HepG2 (cell line): Measurements from ENCODE around the gene ANKRD6. TPM values are rescaled to one million over a fixed set of nuclear protein-coding genes. Genes with fewer than 3 reads are reported as not detected.

ENCODE experiments used
- ATAC-seq: fragments of 200-7000 bp; cut with Tn5 transposase; 3 replicates; pipeline ENCODE4 v1.9.1; 2020; ENCODE audit warnings: mild to moderate bottlenecking, moderate library complexity
- BruUV-seq: library from RNA; stranded (reverse); fragments of 400-500 nt; replicated peaks from 2 replicates; lab custom pipeline; 2021; lab: Mats Ljungman, UMichigan
- CTCF ChIA-PET: fragments of 300-600 bp; formaldehyde crosslinking; extraction: SDS; loops from one replicate; lab custom pipeline; 2021; ENCODE audit warnings: low total read pairs, inconsistent platforms, low intra/inter-chr PET ratio; lab: Yijun Ruan, JAX
- POLR2A ChIA-PET: fragments of 350-600 bp; sonication (Branson Sonifier 250); formaldehyde crosslinking; loops from one replicate; lab custom pipeline; 2020; ENCODE audit warnings: antibody characterized with exemption, inconsistent platforms; lab: Yijun Ruan, JAX
- DNase-seq: peaks from one replicate; pipeline ENCODE4 v3.0.0-alpha.2; 2015; ENCODE audit warnings: low spot score
- FAIRE-seq: peaks from 3 replicates; lab custom pipeline; 2011; peaks lifted over from hg19 to GRCh38; lab: Jason Lieb, UNC
- H2AFZ ChIP-seq: one replicate; pipeline ENCODE4 v1.6.1; 2011; ENCODE audit warnings: low read length, inconsistent platforms
- H3K27ac ChIP-seq: fragments of 300-600 bp; 3 replicates; pipeline ENCODE4 v1.8.0; 2011; ENCODE audit warnings: mixed run types, mild to moderate bottlenecking, mixed read lengths, low read length, inconsistent platforms; ENCODE audit not compliant: insufficient read depth; ENCODE audit errors: extremely low read length
- H3K27me3 ChIP-seq, 2 experiments: fragments of 200-600 bp in 1 of 2; 2 replicates in 1 of 2; 3 replicates in 1 of 2; pipeline versions ENCODE4 v1.6.0 to v1.8.0; 2011; ENCODE audit warnings: low read length in 2 of 2, mild to moderate bottlenecking in 2 of 2, moderate library complexity in 2 of 2, inconsistent platforms in 1 of 2; ENCODE audit not compliant: insufficient read depth in 2 of 2, control insufficient read depth in 1 of 2
- H3K36me3 ChIP-seq, 2 experiments: fragments of 200-600 bp in 1 of 2; replicated peaks in 1 of 2; 2 replicates in 1 of 2; 3 replicates in 1 of 2; pipeline versions ENCODE4 v1.5.1 to v1.8.0; 2011; ENCODE audit warnings: low read length in 2 of 2, inconsistent platforms in 1 of 2; ENCODE audit not compliant: insufficient read depth in 2 of 2, control insufficient read depth in 1 of 2
- H3K4me1 ChIP-seq: 2 replicates; pipeline ENCODE4 v1.5.1; 2012; ENCODE audit warnings: low read length, inconsistent platforms; ENCODE audit not compliant: insufficient read depth
- H3K4me2 ChIP-seq: 2 replicates; pipeline ENCODE4 v1.6.0; 2011; ENCODE audit warnings: low read depth, low read length, inconsistent platforms
- H3K4me3 ChIP-seq, 3 experiments: fragments of 200-600 bp in 1 of 3; sonication (generic), shearing (Covaris generic) in 1 of 3; replicated peaks in 1 of 3; 2 replicates each; pipeline ENCODE4 v1.5.1; 2011 to 2016; ENCODE audit warnings: low read length in 3 of 3, inconsistent platforms in 2 of 3, low read depth in 2 of 3, mild to moderate bottlenecking in 2 of 3, control low read depth in 1 of 3, mixed read lengths in 1 of 3; ENCODE audit not compliant: insufficient read depth in 1 of 3
- H3K79me2 ChIP-seq: one replicate; pipeline ENCODE4 v1.6.1; 2011; ENCODE audit warnings: low read length, inconsistent platforms; ENCODE audit not compliant: insufficient read depth
- H3K9ac ChIP-seq: 2 replicates; pipeline ENCODE4 v1.6.0; 2011; ENCODE audit warnings: mild to moderate bottlenecking, low read depth, low read length, inconsistent platforms; ENCODE audit not compliant: insufficient read depth
- H3K9me3 ChIP-seq: 2 replicates; pipeline ENCODE4 v1.5.1; 2012; ENCODE audit warnings: mild to moderate bottlenecking, low read length
- H4K20me1 ChIP-seq: 2 replicates; pipeline ENCODE4 v1.6.0; 2011; ENCODE audit warnings: inconsistent platforms, mild to moderate bottlenecking, low read length, moderate library complexity; ENCODE audit not compliant: insufficient read depth
- JUN ChIP-seq: sonication (generic); formaldehyde crosslinking; IDR thresholded peaks from 2 replicates; pipeline ENCODE4 v1.4.0; 2020; ENCODE audit warnings: mild to moderate bottlenecking, missing genetic modification reagents
- JUNB ChIP-seq: sonication (generic); formaldehyde crosslinking; IDR thresholded peaks from 2 replicates; pipeline ENCODE4 v1.8.0; 2022; ENCODE audit warnings: missing genetic modification reagents, mild to moderate bottlenecking, borderline replicate concordance
- RARG ChIP-seq: sonication (generic); formaldehyde crosslinking; IDR thresholded peaks from 2 replicates; pipeline ENCODE4 v1.4.0; 2020; ENCODE audit warnings: low read depth, mild to moderate bottlenecking, missing genetic modification reagents
- REPIN1 ChIP-seq: sonication (generic); formaldehyde crosslinking; IDR thresholded peaks from 2 replicates; pipeline ENCODE4 v1.8.0; 2022; ENCODE audit warnings: missing genetic modification reagents, low read depth, mild to moderate bottlenecking, borderline replicate concordance
- ZMYM2 ChIP-seq: sonication (generic); formaldehyde crosslinking; IDR thresholded peaks from 2 replicates; pipeline ENCODE4 v1.8.0; 2022; ENCODE audit warnings: mild to moderate bottlenecking, missing genetic modification reagents
- ZNF24 ChIP-seq: fragments of 450-650 bp; IDR thresholded peaks from 2 replicates; pipeline ENCODE4 v1.6.1; 2017; ENCODE audit warnings: antibody characterized with exemption, mild to moderate bottlenecking
- ZNF7 ChIP-seq: IDR thresholded peaks from 2 replicates; pipeline ENCODE4 v1.6.1; 2016; ENCODE audit warnings: missing biosample characterization, missing genetic modification reagents
- ZNF720 ChIP-seq: sonication (generic); formaldehyde crosslinking; IDR thresholded peaks from 2 replicates; pipeline ENCODE4 v1.4.0; 2020; ENCODE audit warnings: missing genetic modification reagents
- WGBS: methylation state at CpG from one replicate; pipeline ENCODE4 v1.1.6; 2017; ENCODE audit warnings: low lambda C conversion rate; 5-methylcytosine and 5-hydroxymethylcytosine counted together
- in situ Hi-C: cut with HindIII; loops from 2 replicates; pipeline ENCODE4 v1.10.0; 2017; ENCODE audit warnings: low pct_unique_long_range_greater_than_20kb; ENCODE audit not compliant: extremely low pct_ligation_motif_present
- intact Hi-C: fragments of 100-400 bp; cut with micrococcal nuclease; formaldehyde crosslinking; loops from one replicate; pipeline ENCODE4 v1.10.0; 2022; ENCODE audit not compliant: unreplicated experiment
- polyA plus RNA-seq, 8 experiments: library from polyadenylated mRNA; depleted of rRNA in 3 of 8; stranded (reverse) in 7 of 8; unstranded in 1 of 8; fragments of >200 nt; fragmentation: Illumina TruSeq in 4 of 8; extraction: Trizol in 4 of 8; gene quantifications; 2 replicates each; pipeline versions ENCODE4 v1.2.1 to v1.2.3, GENCODE V29; 2011 to 2016; ENCODE audit warnings: low read depth in 4 of 8, missing spikeins in 1 of 8, mixed read lengths in 1 of 8; ENCODE audit not compliant: insufficient read depth in 1 of 8
- total RNA-seq, 5 experiments: library from RNA; depleted of rRNA; stranded (reverse); fragments of >200 nt; fragmentation: Illumina TruSeq; extraction: Trizol; gene quantifications; 2 replicates each; pipeline ENCODE4 v1.2.3, GENCODE V29; 2016; ENCODE audit warnings: low read depth in 1 of 5
- TF ChIP-seq, protein P1 (sequence below): sonication (generic); formaldehyde crosslinking; IDR thresholded peaks from 2 replicates; pipeline ENCODE4 v1.5.1; 2020; ENCODE audit warnings: missing genetic modification reagents, mild to moderate bottlenecking, borderline replicate concordance
- TF ChIP-seq, protein P2 (sequence below): sonication (generic); formaldehyde crosslinking; IDR thresholded peaks from 2 replicates; pipeline ENCODE4 v1.4.0; 2020; ENCODE audit warnings: missing genetic modification reagents
- TF ChIP-seq, protein P3 (sequence below): sonication (generic); formaldehyde crosslinking; IDR thresholded peaks from 2 replicates; pipeline ENCODE4 v1.4.0; 2020; ENCODE audit warnings: missing genetic modification reagents, borderline replicate concordance

Gene ANKRD6
- total and polyA plus RNA-seq, 2 of the 13 experiments (the other 11 are each of a cell fraction or from before 2014, with no cell fraction given): 0.18 to 0.36 TPM

DNA sequence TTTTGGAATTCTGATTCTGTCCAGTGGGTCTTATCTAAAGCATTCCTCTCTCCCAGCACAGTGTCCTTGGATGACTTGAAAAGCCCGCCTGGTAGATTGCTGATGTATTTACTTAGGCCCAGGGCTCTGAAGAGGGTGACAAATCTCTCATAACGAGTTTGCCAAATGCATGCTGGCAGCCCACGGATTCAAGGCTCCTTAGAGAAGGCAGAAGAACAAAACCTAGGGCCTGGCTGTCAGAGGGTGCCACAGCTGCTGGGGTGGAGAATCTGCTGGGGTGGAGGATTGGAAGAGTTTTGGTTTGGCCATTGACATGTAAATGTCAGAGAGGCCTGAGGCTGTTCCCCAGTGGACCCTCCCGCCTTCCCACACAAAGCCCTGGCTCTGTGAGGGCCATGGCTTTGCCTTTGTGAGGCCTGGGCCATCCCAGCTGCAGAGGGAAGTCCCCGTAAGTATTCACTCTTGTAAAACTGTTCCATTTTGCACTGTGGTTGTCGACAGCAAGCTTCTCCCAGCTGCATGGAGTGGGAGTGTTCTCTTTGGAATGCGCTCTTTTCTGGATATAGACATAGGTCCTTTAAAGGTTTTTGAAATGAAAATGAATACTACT is 50.3 kb downstream of the ANKRD6 start:
- peaks cover 9% of the 10 kb centered on the region; the same call in 1 of the 2 replicates for H3K4me1 ChIP-seq
- WGBS: 15% methylated on average over 7 of the region's 7 CpGs
- POLR2A ChIA-PET: no interaction called here
- intact Hi-C loops (no loop called here), in situ Hi-C loops (no loop called here)
- TF ChIP-seq RARG (CRISPR knock-in tag) (no peak), REPIN1 (CRISPR knock-in tag) (no peak), JUNB (CRISPR knock-in tag) (no peak), ZNF24 (no peak), ZNF720 (CRISPR knock-in tag) (no peak), ZMYM2 (CRISPR knock-in tag) (no peak), ZNF7 (CRISPR knock-in tag) (no peak), JUN (CRISPR knock-in tag) (no peak)
- TF ChIP-seq, protein P1, sequence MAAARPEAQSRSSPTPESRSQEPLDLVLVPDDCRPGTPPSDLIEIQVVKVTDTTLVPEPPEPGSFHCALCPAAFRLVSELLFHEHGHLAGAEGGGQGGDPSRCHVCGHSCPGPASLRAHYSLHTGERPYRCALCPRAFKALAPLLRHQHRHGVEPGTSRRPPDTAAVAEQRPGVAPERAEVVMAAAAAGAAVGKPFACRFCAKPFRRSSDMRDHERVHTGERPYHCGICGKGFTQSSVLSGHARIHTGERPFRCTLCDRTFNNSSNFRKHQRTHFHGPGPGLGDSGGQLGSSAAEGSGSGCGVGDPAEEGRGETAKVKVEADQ (CRISPR knock-in tag): no peak
- TF ChIP-seq, protein P2, sequence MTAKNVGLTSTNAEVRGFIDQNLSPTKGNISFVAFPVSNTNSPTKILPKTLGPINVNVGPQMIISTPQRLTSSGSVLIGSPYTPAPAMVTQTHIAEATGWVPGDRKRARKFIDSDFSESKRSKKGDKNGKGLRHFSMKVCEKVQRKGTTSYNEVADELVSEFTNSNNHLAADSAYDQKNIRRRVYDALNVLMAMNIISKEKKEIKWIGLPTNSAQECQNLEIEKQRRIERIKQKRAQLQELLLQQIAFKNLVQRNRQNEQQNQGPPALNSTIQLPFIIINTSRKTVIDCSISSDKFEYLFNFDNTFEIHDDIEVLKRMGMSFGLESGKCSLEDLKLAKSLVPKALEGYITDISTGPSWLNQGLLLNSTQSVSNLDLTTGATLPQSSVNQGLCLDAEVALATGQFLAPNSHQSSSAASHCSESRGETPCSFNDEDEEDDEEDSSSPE (CRISPR knock-in tag): 0 out of 2 replicates have a peak, but pooled peaks have one; percentile 30
- TF ChIP-seq, protein P3, sequence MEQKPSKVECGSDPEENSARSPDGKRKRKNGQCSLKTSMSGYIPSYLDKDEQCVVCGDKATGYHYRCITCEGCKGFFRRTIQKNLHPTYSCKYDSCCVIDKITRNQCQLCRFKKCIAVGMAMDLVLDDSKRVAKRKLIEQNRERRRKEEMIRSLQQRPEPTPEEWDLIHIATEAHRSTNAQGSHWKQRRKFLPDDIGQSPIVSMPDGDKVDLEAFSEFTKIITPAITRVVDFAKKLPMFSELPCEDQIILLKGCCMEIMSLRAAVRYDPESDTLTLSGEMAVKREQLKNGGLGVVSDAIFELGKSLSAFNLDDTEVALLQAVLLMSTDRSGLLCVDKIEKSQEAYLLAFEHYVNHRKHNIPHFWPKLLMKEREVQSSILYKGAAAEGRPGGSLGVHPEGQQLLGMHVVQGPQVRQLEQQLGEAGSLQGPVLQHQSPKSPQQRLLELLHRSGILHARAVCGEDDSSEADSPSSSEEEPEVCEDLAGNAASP: peak; percentile 43; the same call in 1 of the 2 replicates
- CTCF ChIA-PET: no interaction called here
- peak; percentile 82 for ATAC-seq
- H3K9ac ChIP-seq: no peak overlapping the region
- no peaks in the 10 kb centered on the region for H4K20me1 ChIP-seq
- no peaks in the 10 kb centered on the region for H3K9me3 ChIP-seq
- no peak overlapping the region for H3K4me3 ChIP-seq
- H3K27me3 ChIP-seq: no peaks in the 10 kb centered on the region
- no peak for FAIRE-seq
- H3K79me2 ChIP-seq: no peaks in the 10 kb centered on the region
- H3K27ac ChIP-seq: no peak overlapping the region
- no peaks in the 10 kb centered on the region for H3K36me3 ChIP-seq
- peak; percentile 30 for DNase-seq
- BruUV-seq: no TSS peak
- no peak overlapping the region for H3K4me2 ChIP-seq
- no peak overlapping the region for H2AFZ ChIP-seq
